ENCODE data around the gene WNT7B.

Gene WNT7B

DNA sequence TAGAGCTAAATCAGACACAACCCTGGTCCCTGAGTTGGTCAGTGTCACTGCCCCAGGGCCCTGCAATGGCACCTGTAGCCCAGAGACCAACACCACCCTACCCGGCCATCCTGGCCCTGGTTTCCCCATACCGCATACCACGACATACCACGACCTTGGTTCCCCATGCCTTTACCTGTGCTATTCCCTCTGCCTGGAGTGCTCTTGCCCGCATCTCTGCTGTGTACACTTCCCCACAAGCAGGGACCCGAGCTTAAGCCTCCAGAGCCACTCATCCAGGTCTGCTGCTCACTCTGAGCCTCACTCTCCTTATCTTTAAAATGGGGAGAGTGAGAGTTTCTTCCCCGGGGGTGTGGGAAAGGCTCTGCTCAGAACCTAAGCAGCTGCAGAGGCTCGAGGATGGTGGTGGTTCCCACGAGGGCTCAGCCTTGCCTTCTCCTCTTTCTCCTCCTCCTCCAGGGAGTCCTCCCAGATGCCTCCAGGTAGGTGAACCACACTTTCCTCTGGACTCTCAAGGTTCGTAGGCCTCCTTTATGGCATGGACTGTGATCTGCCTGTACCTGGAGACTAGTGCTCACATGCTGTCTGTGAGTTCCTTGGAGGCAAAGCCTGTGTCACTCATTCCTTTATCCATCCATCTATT, 48.1 kb downstream of the WNT7B start:
- TF ChIP-seq, protein P1, sequence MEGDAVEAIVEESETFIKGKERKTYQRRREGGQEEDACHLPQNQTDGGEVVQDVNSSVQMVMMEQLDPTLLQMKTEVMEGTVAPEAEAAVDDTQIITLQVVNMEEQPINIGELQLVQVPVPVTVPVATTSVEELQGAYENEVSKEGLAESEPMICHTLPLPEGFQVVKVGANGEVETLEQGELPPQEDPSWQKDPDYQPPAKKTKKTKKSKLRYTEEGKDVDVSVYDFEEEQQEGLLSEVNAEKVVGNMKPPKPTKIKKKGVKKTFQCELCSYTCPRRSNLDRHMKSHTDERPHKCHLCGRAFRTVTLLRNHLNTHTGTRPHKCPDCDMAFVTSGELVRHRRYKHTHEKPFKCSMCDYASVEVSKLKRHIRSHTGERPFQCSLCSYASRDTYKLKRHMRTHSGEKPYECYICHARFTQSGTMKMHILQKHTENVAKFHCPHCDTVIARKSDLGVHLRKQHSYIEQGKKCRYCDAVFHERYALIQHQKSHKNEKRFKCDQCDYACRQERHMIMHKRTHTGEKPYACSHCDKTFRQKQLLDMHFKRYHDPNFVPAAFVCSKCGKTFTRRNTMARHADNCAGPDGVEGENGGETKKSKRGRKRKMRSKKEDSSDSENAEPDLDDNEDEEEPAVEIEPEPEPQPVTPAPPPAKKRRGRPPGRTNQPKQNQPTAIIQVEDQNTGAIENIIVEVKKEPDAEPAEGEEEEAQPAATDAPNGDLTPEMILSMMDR (IDR thresholded peaks at IDR 0.05; ENCODE audit: extremely low read depth, missing control alignments) = no peak
- no peak for DNase-seq (ENCODE audit: low spot score)

DNA sequence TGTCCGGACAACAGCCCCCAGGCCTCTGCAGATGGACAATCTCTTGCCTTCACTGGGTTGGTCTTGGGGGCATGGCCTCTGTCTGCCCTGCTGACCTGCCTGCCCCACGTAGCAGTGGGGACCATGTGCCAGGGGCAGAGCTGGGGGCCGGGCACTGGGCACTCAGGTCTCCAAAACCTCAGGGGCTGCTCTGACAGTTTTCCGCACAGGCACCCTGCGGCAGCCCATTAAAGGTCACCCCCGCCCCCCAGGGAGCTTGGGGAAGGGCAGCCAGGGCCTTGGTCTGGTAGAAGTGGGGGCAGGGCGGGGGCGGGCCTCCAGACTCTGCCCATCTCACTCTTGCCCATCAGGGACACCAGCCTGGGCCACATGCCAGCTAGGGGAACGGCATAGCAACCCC, 49.9 kb downstream of the WNT7B start:
- TF ChIP-seq, protein P1 (IDR thresholded peaks at IDR 0.05; ENCODE audit: extremely low read depth, missing control alignments) = no peak

DNA sequence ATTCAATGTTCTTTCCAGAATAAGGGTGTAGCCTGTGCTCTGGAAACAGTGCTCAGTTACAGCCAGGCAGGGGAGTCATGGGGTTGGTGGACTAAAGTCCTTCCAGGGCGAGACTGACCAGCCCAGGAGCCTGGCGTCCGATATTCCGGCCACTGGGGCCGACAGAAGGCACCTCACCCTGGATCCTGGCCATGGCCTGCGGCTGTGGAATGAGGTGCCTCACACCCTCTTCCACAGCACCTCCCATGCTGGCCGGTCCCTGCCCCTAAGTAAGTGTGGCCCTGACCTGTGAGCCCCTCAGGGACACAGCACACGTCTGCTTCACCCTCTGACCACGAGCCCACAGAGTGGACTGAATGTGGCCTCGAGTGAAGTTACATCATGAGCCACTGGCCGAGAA, 50.5 kb downstream of the WNT7B start:
- DNase-seq (ENCODE audit: low spot score) = no peak
- TF ChIP-seq, protein P1 (IDR thresholded peaks at IDR 0.05; ENCODE audit: extremely low read depth, missing control alignments) = no peak

More for the DNA sequence above, 49.9 kb downstream of the WNT7B start:
- DNase-seq (ENCODE audit: low spot score) = no peak

DNA sequence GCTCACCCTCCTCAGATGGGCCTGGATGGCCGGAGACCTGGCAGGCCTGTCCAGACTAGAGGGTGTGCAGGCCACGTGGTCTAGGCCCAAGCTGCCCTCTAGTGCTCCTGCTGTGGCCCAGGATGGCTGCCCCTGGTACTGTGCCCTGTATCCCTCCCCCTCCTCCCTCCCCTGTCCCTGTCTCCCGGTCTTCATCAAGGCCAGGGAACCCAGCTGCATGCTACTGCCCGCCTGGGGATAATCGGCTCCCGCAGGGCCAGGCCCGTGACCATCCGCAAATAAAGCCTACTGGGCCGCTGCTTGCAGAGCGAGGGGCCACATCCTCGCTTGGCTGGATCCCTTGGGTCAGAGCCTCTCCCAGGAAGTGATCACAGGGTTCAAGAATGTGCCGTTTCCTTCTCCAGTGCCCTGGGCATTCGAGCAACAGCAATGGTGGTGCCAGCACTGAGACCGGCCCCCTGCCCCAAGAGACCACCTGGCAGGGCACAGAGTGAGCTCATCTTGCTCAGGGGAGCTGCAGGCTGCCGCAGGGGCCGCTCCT, 51.1 kb downstream of the WNT7B start:
- TF ChIP-seq, protein P1 (IDR thresholded peaks at IDR 0.05; ENCODE audit: extremely low read depth, missing control alignments) = no peak
- no peak for DNase-seq (ENCODE audit: low spot score)

DNA sequence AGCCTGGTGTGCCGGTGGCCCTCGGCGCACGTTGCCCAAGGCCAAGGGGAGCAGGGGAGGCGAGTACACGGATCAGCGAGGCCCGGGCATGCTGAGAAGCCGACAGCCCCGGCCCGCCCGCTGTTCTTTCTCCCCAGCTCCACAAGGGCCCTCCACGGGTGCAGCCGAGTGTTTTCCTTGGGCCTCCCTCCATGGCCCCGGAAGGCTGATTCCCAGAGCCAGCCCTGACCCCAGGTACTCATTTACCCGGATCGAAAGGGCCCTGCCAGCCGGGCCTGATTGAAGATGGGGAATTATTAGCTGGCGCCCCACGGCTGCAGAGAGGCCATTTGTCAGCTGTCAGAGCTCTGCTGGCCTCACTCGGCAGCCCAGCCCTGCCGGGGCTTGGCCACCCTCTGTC, 53.1 kb downstream of the WNT7B start:
- TF ChIP-seq, protein P1 (IDR thresholded peaks at IDR 0.05; ENCODE audit: extremely low read depth, missing control alignments) = no peak
- no peak for DNase-seq (ENCODE audit: low spot score)

DNA sequence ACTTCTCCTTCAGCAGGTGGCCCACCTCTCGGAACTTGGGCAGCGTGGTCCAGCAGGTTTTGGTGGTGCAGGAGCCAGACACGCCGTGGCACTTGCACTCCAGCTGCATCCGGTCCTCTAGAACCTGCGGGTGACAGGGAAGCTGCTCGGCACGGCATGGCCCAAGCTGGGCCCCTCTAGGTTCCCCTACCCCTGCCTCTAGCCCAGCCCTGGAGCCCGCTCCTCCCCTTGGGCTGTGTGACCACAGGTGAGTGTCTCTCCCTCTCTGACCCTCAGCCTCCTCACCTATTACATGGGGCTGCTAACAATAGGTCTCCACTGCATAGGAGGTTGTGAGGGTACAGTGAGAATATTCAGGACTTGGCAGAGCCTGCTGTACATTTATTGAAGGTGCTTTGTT, 53.8 kb downstream of the WNT7B start:
- DNase-seq (ENCODE audit: low spot score) = no peak
- TF ChIP-seq, protein P1 (IDR thresholded peaks at IDR 0.05; ENCODE audit: extremely low read depth, missing control alignments) = no peak

DNA sequence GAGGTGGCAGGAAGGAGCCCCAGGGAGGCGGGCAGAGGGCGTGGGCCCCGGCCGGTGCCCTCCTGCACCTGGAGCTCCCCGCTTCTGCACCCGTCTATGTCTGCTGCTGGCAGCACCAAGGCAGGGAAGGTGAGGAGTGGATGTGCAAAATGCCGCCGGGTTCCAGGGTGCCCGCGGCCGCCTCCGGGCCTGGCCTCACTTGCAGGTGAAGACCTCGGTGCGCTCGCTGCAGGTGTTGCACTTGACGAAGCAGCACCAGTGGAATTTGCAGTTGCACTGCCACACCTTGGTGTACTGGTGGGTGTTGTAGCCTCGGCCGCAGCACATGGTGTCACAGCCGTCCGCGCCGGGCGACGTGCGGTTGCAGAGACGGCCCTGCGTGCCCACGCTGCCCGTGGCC, 54.3 kb downstream of the WNT7B start:
- TF ChIP-seq, protein P1 (IDR thresholded peaks at IDR 0.05; ENCODE audit: extremely low read depth, missing control alignments) = no peak
- no peak for DNase-seq (ENCODE audit: low spot score)

Data from GM20000 (cell line).